CD8-positive, alpha-beta memory T cell (primary cell): ENCODE measurements around the gene SMDT1. TPM values are rescaled to one million over a fixed set of nuclear protein-coding genes. Genes with fewer than 3 reads are reported as not detected.
A peak's percentile ranks its signal among the peaks of the same experiment; 100 is the strongest.

ENCODE experiments used
- CTCF ChIA-PET: fragments of 350-600 bp; sonication (Branson Sonifier 250); formaldehyde crosslinking; loops from one replicate; lab custom pipeline; 2021; ENCODE audit warnings: antibody characterized with exemption; lab: Charles Lee
- POLR2A ChIA-PET: fragments of 350-600 bp; sonication (Branson Sonifier 250); formaldehyde crosslinking; loops from one replicate; lab custom pipeline; 2021; ENCODE audit warnings: antibody characterized with exemption; lab: Charles Lee
- DNase-seq, 5 donors: peaks; one replicate each; pipeline versions ENCODE4 v3.0.0 to v3.0.0-alpha.2; 2020 to 2022; ENCODE audit warnings: mixed read lengths in 1 of 5
- H3K27ac ChIP-seq: one replicate; pipeline ENCODE4 v1.7.0; 2013; ENCODE audit warnings: low read depth, mild to moderate bottlenecking, low read length, moderate library complexity
- H3K27me3 ChIP-seq: 2 replicates; pipeline ENCODE4 v1.7.0; 2013; ENCODE audit warnings: low read length, mild to moderate bottlenecking; ENCODE audit not compliant: insufficient read depth, poor library complexity, severe bottlenecking
- H3K36me3 ChIP-seq: 2 replicates; pipeline ENCODE4 v1.7.0; 2013; ENCODE audit warnings: mild to moderate bottlenecking, low read length, moderate library complexity; ENCODE audit not compliant: insufficient read depth
- H3K4me1 ChIP-seq: 2 replicates; pipeline ENCODE4 v1.7.0; 2013; ENCODE audit warnings: mild to moderate bottlenecking, low read length, moderate library complexity; ENCODE audit not compliant: insufficient read depth
- H3K4me3 ChIP-seq: 2 replicates; pipeline ENCODE4 v1.7.0; 2013; ENCODE audit warnings: mild to moderate bottlenecking, low read length
- H3K9me3 ChIP-seq: 2 replicates; pipeline ENCODE4 v1.7.0; 2013; ENCODE audit warnings: mild to moderate bottlenecking, low read length
- H3K27ac Mint-ChIP-seq, 8 donors: one replicate each; pipeline ENCODE4 v1.8.0; 2020 to 2021; ENCODE audit warnings: mixed read lengths in 8 of 8, mild to moderate bottlenecking in 6 of 8, inconsistent platforms in 3 of 8, moderate library complexity in 3 of 8
- H3K27me3 Mint-ChIP-seq, 2 donors: one replicate each; pipeline ENCODE4 v1.8.0; 2020 to 2021; ENCODE audit warnings: mixed read lengths in 2 of 2, mild to moderate bottlenecking in 1 of 2, moderate library complexity in 1 of 2
- H3K36me3 Mint-ChIP-seq, 3 donors: one replicate each; pipeline ENCODE4 v1.8.0; 2020 to 2021; ENCODE audit warnings: mixed read lengths in 3 of 3, inconsistent platforms in 1 of 3, mild to moderate bottlenecking in 1 of 3
- H3K4me1 Mint-ChIP-seq, 3 donors: one replicate each; pipeline ENCODE4 v1.8.0; 2020 to 2021; ENCODE audit warnings: mixed read lengths in 3 of 3, inconsistent platforms in 1 of 3, mild to moderate bottlenecking in 1 of 3
- H3K4me3 Mint-ChIP-seq, 7 donors: one replicate each; pipeline ENCODE4 v1.8.0; 2020 to 2021; ENCODE audit warnings: mixed read lengths in 7 of 7, mild to moderate bottlenecking in 6 of 7, moderate library complexity in 4 of 7, inconsistent platforms in 2 of 7
- H3K9me3 Mint-ChIP-seq, 5 donors: one replicate each; pipeline ENCODE4 v1.8.0; 2020 to 2022; ENCODE audit warnings: mixed read lengths in 5 of 5, mild to moderate bottlenecking in 3 of 5, moderate library complexity in 2 of 5, inconsistent platforms in 1 of 5
- polyA plus RNA-seq: library from polyadenylated mRNA; unstranded; fragments of 300-500 nt; fragmentation: Illumina TruSeq; gene quantifications from one replicate; pipeline ENCODE4 v1.2.3, GENCODE V29; 2021
- total RNA-seq, 2 experiments: library from RNA; stranded (reverse); gene quantifications; one replicate each; pipeline ENCODE4 v1.2.3, GENCODE V29; 2021

Gene SMDT1
- total and polyA plus RNA-seq, 3 experiments from 2014 or later = 67.9 to 160 (median 74.5) TPM

DNA sequence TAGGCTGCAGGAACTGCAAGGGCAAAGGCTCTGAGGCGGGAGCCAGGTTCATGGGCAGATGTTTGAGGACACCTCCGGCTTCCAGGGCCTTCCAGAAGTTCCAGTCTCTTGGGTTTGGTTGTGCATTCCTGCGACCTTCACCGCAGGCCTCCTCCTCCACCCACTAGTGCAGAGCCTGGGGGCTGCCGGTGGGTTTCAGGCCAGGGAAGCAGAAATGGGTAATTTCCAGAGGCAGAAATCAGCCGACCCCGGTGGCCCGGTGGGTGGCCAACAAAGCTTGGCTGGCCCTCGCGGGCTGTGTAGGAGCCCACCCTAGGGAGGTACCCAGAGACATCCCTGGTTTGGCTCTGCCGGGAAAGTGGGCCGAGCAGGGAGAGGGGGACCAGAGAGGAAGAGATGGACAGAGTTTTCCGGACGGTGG lies 5.9 kb upstream of the SMDT1 start:
- peak overlapping the region in 3 of 8 donors; percentile 50 to 83 (median 61) for H3K27ac Mint-ChIP-seq
- no peaks in the 10 kb centered on the region for H3K9me3 Mint-ChIP-seq
- H3K4me3 Mint-ChIP-seq = peak overlapping the region in 6 of 7 donors; percentile 51 to 72 (median 56)
- POLR2A ChIA-PET = no interaction called here
- H3K4me1 ChIP-seq = peaks cover 30% of the 10 kb centered on the region
- H3K4me1 Mint-ChIP-seq = peaks cover 35 to 58% (median 46%) of the 10 kb centered on the region in 3 donors
- H3K36me3 ChIP-seq = no peaks in the 10 kb centered on the region
- no peaks in the 10 kb centered on the region for H3K27me3 ChIP-seq
- CTCF ChIA-PET = no interaction called here
- no peak for DNase-seq
- no peaks in the 10 kb centered on the region for H3K27me3 Mint-ChIP-seq
- peaks cover 0 to 6% (median 0%) of the 10 kb centered on the region in 3 donors for H3K36me3 Mint-ChIP-seq
- H3K9me3 ChIP-seq = no peaks in the 10 kb centered on the region
- no peak overlapping the region for H3K27ac ChIP-seq
- peak overlapping the region; percentile 39 for H3K4me3 ChIP-seq

- ChIA-PET POLR2A (no interaction called here), CTCF (interaction anchor here (1.6 kb wide), 1 partner anchor 16 kb away, joined by 10 read pairs; the partner anchor contains the start of gene NDUFA6)
- Mint-ChIP-seq H3K27ac (peak within 1 kb of the TSS; percentile 4 to 91 (median 64)), H3K27me3 (no peaks in the 10 kb centered on the region), H3K9me3 (no peaks in the 10 kb centered on the region), H3K4me3 (peak within 1 kb of the TSS; percentile 51 to 82 (median 62)), H3K4me1 (peaks cover 38 to 62% (median 45%) of the 10 kb centered on the region in 3 donors), H3K36me3 (peaks cover 0 to 4% (median 0%) of the 10 kb centered on the region in 3 donors)
- peaks cover 36% of the 10 kb centered on the region for H3K4me1 ChIP-seq
- no peaks in the 10 kb centered on the region for H3K27me3 ChIP-seq
- no peaks in the 10 kb centered on the region for H3K36me3 ChIP-seq
- peak within 1 kb of the TSS; percentile 39 for H3K4me3 ChIP-seq
- no peaks in the 10 kb centered on the region for H3K9me3 ChIP-seq
- DNase-seq = peak; percentile 40 to 73 (median 47)
- H3K27ac ChIP-seq = peak within 1 kb of the TSS; percentile 31
These were observed 5.2 kb upstream of the SMDT1 start, which contains the start of gene PHETA2 for GRCh38 chr22:42074132-42074811. Gene PHETA2 (plus strand): TSS chr22:42074248. CDS start chr22:42077294, 3,046 bp downstream.

DNA sequence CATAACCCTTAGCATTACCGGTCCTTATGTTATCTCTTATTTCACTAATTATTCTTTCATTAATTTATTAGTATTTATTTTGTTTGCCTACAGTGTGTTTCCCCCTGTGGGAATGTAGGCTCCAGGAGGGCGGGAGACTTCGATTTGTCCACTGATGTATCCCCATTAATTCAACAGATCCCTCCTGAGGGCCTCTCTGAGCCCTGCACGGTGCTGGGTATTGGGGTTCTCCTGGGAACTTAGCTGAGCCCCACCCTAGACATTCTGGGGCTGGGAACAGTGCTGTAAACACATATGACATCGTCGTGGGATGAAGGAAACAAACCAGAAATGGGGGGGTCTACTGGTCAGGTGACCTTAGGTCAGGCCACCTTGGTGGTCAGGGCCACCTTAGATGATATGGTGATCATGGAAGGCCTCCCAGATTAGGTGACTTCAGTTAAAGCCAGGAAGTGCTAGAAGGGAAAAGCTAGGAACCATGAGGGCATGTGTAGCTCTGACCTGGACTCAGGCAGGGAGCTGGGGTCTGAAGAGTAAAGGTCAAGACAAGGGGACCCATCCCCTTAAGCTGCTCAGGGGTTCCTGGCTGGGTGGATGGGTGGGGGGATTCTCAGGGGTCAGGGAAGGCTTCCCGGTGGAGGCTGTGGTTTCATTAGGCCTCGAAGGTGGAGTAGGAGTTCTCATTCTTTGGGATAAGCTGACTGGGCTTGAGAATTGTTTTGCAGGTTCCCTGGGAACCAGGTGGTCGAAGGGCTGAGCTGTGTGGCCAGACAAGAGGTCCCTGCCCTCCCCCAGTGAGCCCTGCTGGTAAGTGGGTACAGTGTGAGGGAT lies 4.4 kb upstream of the SMDT1 start:
- Histone ChIP-seq H3K36me3 (no peaks in the 10 kb centered on the region), H3K4me3 (peak overlapping the region; percentile 39), H3K4me1 (peaks cover 31% of the 10 kb centered on the region), H3K9me3 (no peaks in the 10 kb centered on the region), H3K27me3 (no peaks in the 10 kb centered on the region), H3K27ac (no peak overlapping the region)
- H3K27me3 Mint-ChIP-seq = no peaks in the 10 kb centered on the region
- peaks cover 0 to 10% (median 0%) of the 10 kb centered on the region in 3 donors for H3K36me3 Mint-ChIP-seq
- peaks cover 38 to 62% (median 40%) of the 10 kb centered on the region in 3 donors for H3K4me1 Mint-ChIP-seq
- peak overlapping the region; percentile 36 to 82 (median 62) for H3K4me3 Mint-ChIP-seq
- POLR2A ChIA-PET = no interaction called here
- H3K9me3 Mint-ChIP-seq = no peaks in the 10 kb centered on the region
- DNase-seq = no peak
- CTCF ChIA-PET = interaction anchor here (0.8 to 1.6 kb wide), 2 partner anchors 16 to 363 kb away, joined by 3 to 10 read pairs; partner anchors contain the start of gene NDUFA6
- peak overlapping the region in 7 of 8 donors; percentile 42 to 91 (median 64) for H3K27ac Mint-ChIP-seq

GRCh38 chr22:42076764-42077485 lies 2.6 kb upstream of the SMDT1 start:
- Histone ChIP-seq H3K4me1 (peaks cover 24% of the 10 kb centered on the region), H3K4me3 (no peak overlapping the region), H3K27ac (no peak overlapping the region), H3K36me3 (no peaks in the 10 kb centered on the region), H3K9me3 (no peaks in the 10 kb centered on the region), H3K27me3 (no peaks in the 10 kb centered on the region)
- DNase-seq = no peak
- Mint-ChIP-seq H3K36me3 (peaks cover 0 to 17% (median 2%) of the 10 kb centered on the region in 3 donors), H3K4me1 (peaks cover 33 to 60% (median 37%) of the 10 kb centered on the region in 3 donors), H3K9me3 (no peaks in the 10 kb centered on the region), H3K27me3 (no peaks in the 10 kb centered on the region), H3K4me3 (peak overlapping the region in 1 of 7 donors; percentile 82), H3K27ac (peak overlapping the region in 4 of 8 donors; percentile 11 to 56 (median 35))
- CTCF ChIA-PET = interaction anchor here (0.7 kb wide), 1 partner anchor 361 kb away, joined by 3 read pairs; no protein-coding TSS in a partner anchor
- POLR2A ChIA-PET = interaction anchor here (1.1 kb wide), 1 partner anchor 13 kb away, joined by 5 read pairs; no protein-coding TSS in a partner anchor

DNA sequence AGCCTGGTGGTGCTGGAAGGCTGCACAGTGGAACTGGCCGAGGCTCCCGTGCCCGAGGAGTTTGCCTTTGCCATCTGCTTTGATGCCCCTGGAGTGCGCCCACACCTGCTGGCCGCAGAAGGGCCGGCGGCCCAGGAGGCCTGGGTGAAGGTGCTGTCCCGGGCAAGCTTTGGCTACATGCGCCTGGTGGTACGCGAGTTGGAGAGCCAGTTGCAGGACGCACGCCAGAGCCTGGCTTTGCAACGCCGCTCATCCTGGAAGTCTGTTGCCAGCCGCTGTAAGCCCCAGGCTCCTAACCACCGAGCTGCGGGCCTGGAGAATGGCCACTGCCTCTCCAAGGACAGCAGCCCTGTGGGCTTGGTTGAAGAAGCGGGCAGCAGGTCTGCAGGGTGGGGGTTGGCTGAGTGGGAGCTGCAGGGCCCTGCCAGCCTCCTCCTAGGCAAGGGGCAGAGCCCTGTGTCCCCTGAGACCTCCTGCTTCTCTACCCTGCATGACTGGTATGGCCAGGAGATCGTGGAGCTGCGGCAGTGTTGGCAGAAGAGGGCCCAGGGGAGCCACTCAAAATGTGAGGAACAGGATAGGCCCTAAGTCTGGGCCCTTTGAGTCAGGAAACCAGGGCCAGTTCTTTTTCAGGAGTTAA lies 1.9 kb upstream of the SMDT1 start:
- no peak for DNase-seq
- Histone ChIP-seq H3K4me3 (no peak overlapping the region), H3K36me3 (peaks cover 3% of the 10 kb centered on the region), H3K4me1 (peaks cover 24% of the 10 kb centered on the region), H3K27me3 (no peaks in the 10 kb centered on the region), H3K9me3 (no peaks in the 10 kb centered on the region), H3K27ac (no peak overlapping the region)
- CTCF ChIA-PET = interaction anchor here (2.2 to 4.7 kb wide), 2 partner anchors 8 to 13 kb away, joined by 9 to 41 read pairs; partner anchors contain the start of gene NDUFA6
- H3K9me3 Mint-ChIP-seq = no peaks in the 10 kb centered on the region
- H3K27ac Mint-ChIP-seq = peak overlapping the region in 7 of 8 donors; percentile 23 to 99 (median 79)
- POLR2A ChIA-PET = interaction anchor here (2.9 kb wide), 1 partner anchor 7 kb away, joined by 19 read pairs; the partner anchor contains the start of gene NAGA
- H3K27me3 Mint-ChIP-seq = no peaks in the 10 kb centered on the region
- peaks cover 34 to 63% (median 41%) of the 10 kb centered on the region in 3 donors for H3K4me1 Mint-ChIP-seq
- peak overlapping the region in 1 of 7 donors; percentile 82 for H3K4me3 Mint-ChIP-seq
- H3K36me3 Mint-ChIP-seq = peaks cover 2 to 23% (median 3%) of the 10 kb centered on the region in 3 donors

DNA sequence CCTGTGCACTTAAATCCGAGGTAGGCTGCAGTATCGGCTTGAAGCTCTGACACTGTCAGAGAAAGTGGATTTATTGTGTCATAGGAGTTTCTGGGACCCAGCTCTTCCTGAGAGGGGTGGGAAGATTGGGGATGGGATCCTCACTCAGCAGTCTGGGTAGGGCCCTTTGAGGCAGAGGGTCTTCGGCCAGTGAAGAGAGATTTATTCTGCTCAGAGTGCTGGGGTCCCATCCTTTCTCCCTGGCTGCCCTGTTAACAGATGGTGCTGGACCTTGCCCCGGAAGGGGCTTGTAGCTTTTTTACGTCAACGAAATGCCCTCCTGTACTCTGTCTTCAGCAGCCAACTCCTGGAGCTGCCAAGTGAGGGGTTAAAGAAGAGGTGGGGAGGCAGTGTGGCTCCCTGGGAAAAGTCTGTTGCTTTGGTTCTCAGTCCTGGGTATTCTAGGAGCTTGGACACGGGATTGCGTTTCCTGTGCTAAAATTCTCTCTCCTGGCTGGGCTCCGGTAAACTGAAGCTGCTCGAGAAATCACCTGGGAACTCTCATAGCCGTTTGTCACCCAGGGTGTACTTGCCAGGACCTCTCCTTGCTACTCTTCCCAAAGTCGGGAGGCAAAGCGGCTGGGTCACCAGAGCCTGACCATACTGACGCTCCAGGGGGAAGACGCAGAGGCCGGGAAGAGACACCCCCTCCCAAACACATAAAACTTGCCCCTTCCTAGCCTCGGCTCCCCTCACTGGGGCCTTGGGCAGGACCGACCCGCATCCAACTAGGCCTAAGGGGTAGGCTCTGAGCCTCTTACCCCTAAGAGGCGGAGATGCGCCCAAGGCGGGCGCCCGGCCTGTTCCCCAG lies 806 bp upstream of the SMDT1 start:
- H3K4me1 ChIP-seq = peaks cover 24% of the 10 kb centered on the region
- H3K27ac ChIP-seq = peak overlapping the region; percentile 92
- Mint-ChIP-seq H3K4me1 (peaks cover 30 to 57% (median 37%) of the 10 kb centered on the region in 3 donors), H3K36me3 (peaks cover 2 to 33% (median 6%) of the 10 kb centered on the region in 3 donors), H3K4me3 (peak overlapping the region; percentile 93 to 98 (median 96)), H3K9me3 (no peaks in the 10 kb centered on the region), H3K27ac (peak overlapping the region; percentile 97 to 100 (median 98)), H3K27me3 (no peaks in the 10 kb centered on the region)
- H3K27me3 ChIP-seq = no peaks in the 10 kb centered on the region
- DNase-seq = no peak
- H3K9me3 ChIP-seq = no peaks in the 10 kb centered on the region
- peaks cover 13% of the 10 kb centered on the region for H3K36me3 ChIP-seq
- CTCF ChIA-PET = interaction anchor here (2.2 to 4.7 kb wide), 2 partner anchors 9 to 12 kb away, joined by 9 to 41 read pairs; partner anchors contain the start of gene NDUFA6
- POLR2A ChIA-PET = interaction anchor here (0.5 to 3.0 kb wide), 5 partner anchors 8 to 290 kb away, joined by 3 to 68 read pairs (median 6); partner anchors contain the start of genes NAGA and NDUFA6
- peak overlapping the region; percentile 81 for H3K4me3 ChIP-seq
